CD4-positive, alpha-beta T cell treated with Interleukin-17A for 4 hours (primary cell): Measurements from ENCODE around the gene FBXO22.
"Not testable (repeated sequence)": the region's sequence is repeated elsewhere in the genome, so short reads cannot be mapped to it uniquely, and the experiment has no call there.

Source experiments
- DNase-seq: peaks from one replicate; pipeline ENCODE4 v3.0.0-alpha.2; 2020; ENCODE audit warnings: mixed read lengths

FBXO22 gene

GRCh38 chr15:75903331-75904239 lies at the start of gene FBXO22:
Gene FBXO22, plus strand, starts transcription at chr15:75903878. Its CDS starts 86 bp downstream, at chr15:75903964.
- peak; percentile 90 for DNase-seq

DNA sequence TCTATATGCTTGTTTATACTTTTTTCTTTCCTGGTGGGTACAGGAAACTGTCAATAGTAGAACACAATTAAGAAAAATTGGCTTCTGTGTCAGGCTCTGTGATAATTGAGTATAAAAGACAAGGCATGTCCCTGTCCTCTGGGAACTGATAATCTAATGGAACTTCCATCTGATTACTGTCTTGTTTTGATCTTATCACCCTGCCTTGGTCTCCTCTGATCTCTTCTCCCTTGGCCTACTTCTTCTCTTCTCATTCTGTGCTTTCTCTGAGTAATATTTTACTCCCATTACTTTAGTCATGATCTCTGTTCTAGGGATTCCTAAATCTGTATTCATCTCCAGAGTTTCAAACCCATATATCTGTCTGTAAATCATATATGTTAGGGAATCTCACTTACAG lies 45.8 kb upstream of the FBXO22 start:
- no peak for DNase-seq

DNA sequence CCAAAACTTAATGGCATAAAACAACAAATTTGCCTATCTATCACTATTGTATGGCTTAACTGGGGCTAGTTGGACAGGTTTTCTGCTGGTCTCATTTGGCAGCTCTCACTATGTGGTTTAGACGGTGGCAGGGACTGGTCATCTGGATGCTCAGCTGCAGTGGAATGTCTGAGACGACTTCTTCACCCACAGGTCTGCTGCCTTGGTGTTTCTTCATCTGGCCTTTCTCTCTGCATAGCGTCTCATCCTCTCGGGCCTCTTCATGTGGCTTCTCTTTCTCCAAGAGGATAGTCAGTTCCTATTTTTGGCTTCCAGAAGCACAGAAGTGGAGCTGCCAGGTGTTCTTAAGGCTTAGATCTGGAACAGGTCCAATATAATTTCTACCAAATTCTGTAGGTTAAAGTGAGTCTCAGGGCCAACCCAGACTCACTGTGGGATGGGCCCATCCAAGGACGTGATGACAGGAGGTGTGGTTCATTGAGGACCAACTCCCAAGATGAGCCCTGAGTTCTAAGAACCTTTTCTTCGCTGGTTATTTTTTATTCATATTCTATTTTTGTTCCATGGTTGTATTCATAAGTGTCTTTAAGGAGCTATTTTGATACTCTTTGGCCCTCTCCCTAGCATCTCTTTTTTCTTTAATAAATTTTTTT lies 41.8 kb upstream of the FBXO22 start:
- DNase-seq, result no peak

GRCh38 chr15:75862796-75863195 lies 40.9 kb upstream of the FBXO22 start:
- no peak for DNase-seq

- DNase-seq, result no peak
These were observed 39.2 kb upstream of the FBXO22 start for GRCh38 chr15:75864213-75865059.

DNA sequence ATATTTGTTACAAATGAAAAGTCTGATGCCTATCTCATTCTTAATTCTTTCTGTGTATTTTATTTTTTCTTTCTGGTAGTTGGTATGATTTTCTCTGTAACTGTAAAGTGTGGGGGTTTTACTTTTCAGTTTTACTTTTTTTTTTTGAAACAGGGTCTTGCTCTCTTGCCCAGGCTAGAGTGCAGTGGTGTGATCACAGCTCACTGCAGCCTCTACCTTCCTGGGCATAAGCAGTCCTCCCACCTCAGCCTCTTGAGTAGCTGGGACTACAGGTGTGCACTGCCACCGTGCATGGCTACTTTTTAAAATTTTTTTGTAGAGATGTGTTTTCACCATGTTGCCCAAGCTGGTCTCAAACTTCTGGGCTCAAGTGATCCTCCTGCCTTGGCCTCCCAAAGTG lies 37.6 kb upstream of the FBXO22 start:
- not testable (repeated sequence) for DNase-seq

DNA sequence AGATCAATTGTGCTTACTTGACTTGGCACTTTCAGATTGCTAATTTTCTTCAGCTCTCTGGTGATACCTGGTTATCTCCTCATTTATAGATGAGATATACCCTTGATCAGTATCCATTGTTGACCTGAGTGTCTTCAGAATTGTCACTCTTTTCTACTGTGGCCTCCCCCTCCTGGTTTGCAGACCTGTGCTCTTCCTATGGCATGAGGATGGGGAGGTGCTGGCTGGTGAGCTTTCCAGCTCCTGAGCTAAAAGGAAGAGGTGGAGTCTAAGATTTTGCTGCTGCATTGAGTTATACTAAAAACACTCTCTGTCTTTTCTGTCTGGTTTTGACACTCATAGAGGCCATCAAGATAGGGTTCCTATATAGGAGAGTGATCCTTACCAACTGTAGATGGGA lies 36.8 kb upstream of the FBXO22 start:
- DNase-seq, result no peak

GRCh38 chr15:75867449-75867848 lies 36.2 kb upstream of the FBXO22 start:
- DNase-seq, result no peak

DNA sequence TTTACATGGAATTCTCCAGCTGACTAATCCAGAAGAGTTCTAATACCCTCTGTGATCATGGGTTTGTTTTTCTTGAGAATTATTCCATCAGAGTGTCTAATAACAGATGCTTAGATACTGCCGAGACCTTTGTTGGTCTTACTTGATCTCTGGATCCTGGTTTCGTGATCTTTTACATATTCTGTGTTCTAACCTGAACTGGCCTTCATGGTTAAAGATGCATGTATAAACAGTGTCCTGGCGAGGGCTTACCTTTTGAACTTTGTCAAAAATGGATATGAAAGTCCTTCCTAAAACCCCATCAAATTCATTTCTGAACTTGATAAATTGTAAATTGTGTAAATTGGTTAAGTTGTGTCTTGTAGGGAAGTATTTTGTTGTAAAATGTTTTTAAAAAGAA lies 35.7 kb upstream of the FBXO22 start:
- no peak for DNase-seq

- no peak for DNase-seq
These were observed 34.2 kb upstream of the FBXO22 start for GRCh38 chr15:75869446-75869845.

DNA sequence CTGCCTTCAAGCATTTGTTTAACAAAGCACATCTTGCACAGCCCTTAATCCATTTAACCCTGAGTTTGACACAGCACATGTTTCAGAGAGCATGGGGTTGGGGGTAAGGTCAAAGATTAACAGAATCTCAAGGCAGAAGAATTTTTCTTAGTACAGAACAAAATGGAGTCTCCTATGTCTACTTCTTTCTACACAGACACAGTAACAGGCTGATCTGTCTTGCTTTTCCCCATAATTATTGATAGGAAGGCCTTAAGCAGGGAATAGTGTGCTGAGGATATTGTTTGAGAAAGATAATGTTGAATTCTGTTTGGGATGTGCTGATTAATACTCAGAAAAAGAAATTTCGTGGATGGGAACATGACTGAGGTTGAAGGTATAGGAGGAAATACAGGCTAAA lies 32.1 kb upstream of the FBXO22 start:
- not testable (repeated sequence) for DNase-seq

- DNase-seq, result no peak
These were observed 31.2 kb upstream of the FBXO22 start for GRCh38 chr15:75872403-75872990.

GRCh38 chr15:75884041-75884440 lies 19.6 kb upstream of the FBXO22 start:
- no peak for DNase-seq

GRCh38 chr15:75887178-75887577 lies 16.5 kb upstream of the FBXO22 start:
- no peak for DNase-seq

- DNase-seq, result no peak
These were observed 11.8 kb upstream of the FBXO22 start for GRCh38 chr15:75891895-75892294.

DNA sequence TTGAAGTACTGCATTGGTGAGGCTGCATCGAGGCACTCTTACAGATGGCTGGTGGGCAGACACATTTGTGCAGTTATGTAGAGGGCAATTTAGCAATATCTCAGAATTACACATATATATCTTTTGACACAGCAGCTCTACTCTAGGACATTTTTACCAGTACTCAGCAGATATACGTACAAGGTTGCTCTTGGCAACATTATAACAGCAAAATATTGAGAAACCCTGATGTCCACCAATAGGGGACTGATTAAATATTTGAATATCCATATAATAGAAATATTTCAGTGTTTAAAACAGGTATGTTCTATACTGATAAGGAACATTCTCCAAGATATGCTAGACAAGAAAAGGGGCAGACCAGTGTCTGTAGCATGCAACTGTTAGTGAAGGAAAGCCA lies 7.9 kb upstream of the FBXO22 start:
- no peak for DNase-seq

GRCh38 chr15:75900577-75900976 lies 3.1 kb upstream of the FBXO22 start:
- no peak for DNase-seq

DNA sequence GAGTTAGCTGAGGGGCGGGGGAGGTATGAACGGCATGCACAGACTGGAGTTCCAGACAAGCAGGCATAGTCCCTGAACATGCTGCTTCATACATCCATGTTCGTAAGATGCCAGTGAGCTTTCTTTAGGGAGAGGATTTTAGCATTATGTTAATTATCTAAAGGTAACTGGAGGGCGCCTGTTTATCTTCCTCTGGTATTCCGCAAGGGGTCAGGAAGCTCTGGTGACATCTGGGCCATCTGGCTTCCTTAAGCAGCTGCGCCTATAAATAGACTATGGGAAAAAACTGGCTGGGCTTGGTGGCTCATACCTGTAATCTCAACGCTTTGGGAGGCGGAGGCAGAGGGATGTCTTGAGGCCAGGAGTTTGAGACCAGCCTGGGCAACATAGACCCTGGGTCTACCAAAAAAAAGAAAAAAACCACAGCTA lies 1.5 kb upstream of the FBXO22 start:
- no peak for DNase-seq

GRCh38 chr15:75905231-75905630 lies 1.6 kb downstream of the FBXO22 start:
- no peak for DNase-seq

GRCh38 chr15:75910355-75910754 lies 6.7 kb downstream of the FBXO22 start:
- not testable (repeated sequence) for DNase-seq

DNA sequence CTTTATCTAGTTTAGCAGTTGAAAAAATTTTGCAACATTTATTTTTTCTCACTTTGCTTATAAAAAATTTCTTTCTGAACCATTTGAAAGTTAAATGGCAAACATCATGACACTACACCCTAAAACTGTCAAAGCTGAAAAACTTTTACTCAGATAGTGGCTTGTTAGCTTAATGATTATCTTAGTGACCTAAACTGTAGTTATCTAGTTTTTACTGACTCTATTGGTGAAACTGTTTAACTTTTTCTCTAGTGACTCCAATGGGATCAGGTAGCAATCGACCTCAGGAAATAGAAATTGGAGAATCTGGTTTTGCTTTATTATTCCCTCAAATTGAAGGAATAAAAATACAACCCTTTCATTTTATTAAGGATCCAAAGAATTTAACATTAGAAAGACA lies 13.3 kb downstream of the FBXO22 start:
- no peak for DNase-seq

GRCh38 chr15:75918135-75918534 lies 14.5 kb downstream of the FBXO22 start:
- no peak for DNase-seq

DNA sequence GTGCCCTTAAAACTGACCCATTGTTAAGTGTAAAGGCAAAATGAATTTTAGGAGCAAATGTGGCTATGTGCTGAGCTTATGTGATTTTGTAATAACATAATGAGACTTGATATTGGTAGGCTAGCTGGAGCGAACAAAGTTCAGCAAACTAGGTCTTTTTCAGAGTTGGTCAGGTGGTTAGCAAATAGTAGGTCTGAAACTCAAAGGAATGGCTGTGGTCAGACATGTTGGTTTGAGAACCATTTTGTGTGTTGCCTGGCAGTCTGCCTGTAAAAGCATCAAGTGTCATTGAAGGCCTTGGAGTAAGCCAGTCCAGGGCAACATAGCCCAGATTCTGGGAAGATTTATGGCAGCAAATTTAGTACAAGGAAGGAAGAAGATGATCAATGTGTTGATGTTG lies 16.4 kb downstream of the FBXO22 start:
- no peak for DNase-seq
